ENCODE results near the gene HDAC4. TPM values are rescaled to one million over a fixed set of nuclear protein-coding genes. Genes with fewer than 3 reads are reported as not detected.

Gene HDAC4
- polyA plus RNA-seq, 1 experiment = 8.9 TPM

GRCh38 chr2:239002954-239003623 is 397.7 kb downstream of the HDAC4 start:
- Histone ChIP-seq H3K27ac (ENCODE audit: low read depth, low read length) (peak overlapping the region; percentile 1), H3K4me3 (ENCODE audit: low read depth, low read length) (peak overlapping the region; percentile 25), H3K9me3 (ENCODE audit: control insufficient read depth, insufficient read depth, low read length) (peaks cover 5% of the 10 kb centered on the region), H3K27me3 (ENCODE audit: control insufficient read depth, insufficient read depth, low read length) (peaks cover 29% of the 10 kb centered on the region)
- ChIA-PET POLR2A (interaction anchor here (1.0 kb wide), 1 partner anchor 156 kb away, joined by 3 read pairs; the partner anchor contains the start of gene TWIST2), CTCF (interaction anchor here (0.6 to 1.9 kb wide), 25 partner anchors 11 to 647 kb away, joined by 3 to 12 read pairs (median 4); no protein-coding TSS in a partner anchor)
- DNase-seq (ENCODE audit: low read depth, low spot score) = peak; percentile 29
- TF ChIP-seq CTCF (IDR thresholded peaks at IDR 0.05; ENCODE audit: low read depth, low read length) = peak; percentile 64

- DNase-seq (ENCODE audit: low read depth, low spot score) = no peak
- Histone ChIP-seq H3K27me3 (ENCODE audit: control insufficient read depth, insufficient read depth, low read length) (peaks cover 27% of the 10 kb centered on the region), H3K9me3 (ENCODE audit: control insufficient read depth, insufficient read depth, low read length) (peaks cover 5% of the 10 kb centered on the region), H3K27ac (ENCODE audit: low read depth, low read length) (no peak overlapping the region), H3K4me3 (ENCODE audit: low read depth, low read length) (no peak overlapping the region)
- POLR2A ChIA-PET = interaction anchor here (0.6 to 1.0 kb wide), 2 partner anchors 155 to 220 kb away, joined by 3 to 8 read pairs; partner anchors contain the start of gene TWIST2
- TF ChIP-seq CTCF (IDR thresholded peaks at IDR 0.05; ENCODE audit: low read depth, low read length) = no peak
- CTCF ChIA-PET = interaction anchor here (0.6 to 1.9 kb wide), 11 partner anchors 19 to 645 kb away, joined by 3 to 12 read pairs (median 6); no protein-coding TSS in a partner anchor
These were observed 398.2 kb downstream of the HDAC4 start for GRCh38 chr2:239002591-239002953.

GRCh38 chr2:239001794-239002193 is 399.0 kb downstream of the HDAC4 start:
- no peak for TF ChIP-seq CTCF (IDR thresholded peaks at IDR 0.05; ENCODE audit: low read depth, low read length)
- H3K27ac ChIP-seq (ENCODE audit: low read depth, low read length) = no peak overlapping the region
- POLR2A ChIA-PET = no interaction called here
- no peak overlapping the region for H3K4me3 ChIP-seq (ENCODE audit: low read depth, low read length)
- H3K9me3 ChIP-seq (ENCODE audit: control insufficient read depth, insufficient read depth, low read length) = peaks cover 5% of the 10 kb centered on the region
- H3K27me3 ChIP-seq (ENCODE audit: control insufficient read depth, insufficient read depth, low read length) = peaks cover 22% of the 10 kb centered on the region
- no peak for DNase-seq (ENCODE audit: low read depth, low spot score)
- CTCF ChIA-PET = interaction anchor here (0.6 kb wide), 1 partner anchor 18 kb away, joined by 4 read pairs; no protein-coding TSS in a partner anchor

GRCh38 chr2:239000500-239001073 is 400.2 kb downstream of the HDAC4 start:
- no peak for TF ChIP-seq CTCF (IDR thresholded peaks at IDR 0.05; ENCODE audit: low read depth, low read length)

GRCh38 chr2:239000089-239000488 is 400.7 kb downstream of the HDAC4 start:
- CTCF ChIA-PET = interaction anchor here (1.3 kb wide), 1 partner anchor 29 kb away, joined by 5 read pairs; no protein-coding TSS in a partner anchor
- DNase-seq (ENCODE audit: low read depth, low spot score) = no peak
- TF ChIP-seq CTCF (IDR thresholded peaks at IDR 0.05; ENCODE audit: low read depth, low read length) = no peak
- no peak overlapping the region for H3K4me3 ChIP-seq (ENCODE audit: low read depth, low read length)
- no peak overlapping the region for H3K27ac ChIP-seq (ENCODE audit: low read depth, low read length)
- POLR2A ChIA-PET = no interaction called here
- peaks cover 11% of the 10 kb centered on the region for H3K27me3 ChIP-seq (ENCODE audit: control insufficient read depth, insufficient read depth, low read length)
- H3K9me3 ChIP-seq (ENCODE audit: control insufficient read depth, insufficient read depth, low read length) = peaks cover 3% of the 10 kb centered on the region

More at GRCh38 chr2:239000500-239001073, 400.2 kb downstream of the HDAC4 start:
- H3K27me3 ChIP-seq (ENCODE audit: control insufficient read depth, insufficient read depth, low read length) = peaks cover 15% of the 10 kb centered on the region
- ChIA-PET CTCF (interaction anchor here (1.0 to 1.3 kb wide), 2 partner anchors 26 to 30 kb away, joined by 4 to 5 read pairs; no protein-coding TSS in a partner anchor), POLR2A (no interaction called here)
- H3K9me3 ChIP-seq (ENCODE audit: control insufficient read depth, insufficient read depth, low read length) = peaks cover 3% of the 10 kb centered on the region
- DNase-seq (ENCODE audit: low read depth, low spot score) = no peak
- H3K4me3 ChIP-seq (ENCODE audit: low read depth, low read length) = no peak overlapping the region
- no peak overlapping the region for H3K27ac ChIP-seq (ENCODE audit: low read depth, low read length)

Data from AG04450 (cell line).